Measurements from ENCODE around the gene TCEA3.

TCEA3 gene

DNA sequence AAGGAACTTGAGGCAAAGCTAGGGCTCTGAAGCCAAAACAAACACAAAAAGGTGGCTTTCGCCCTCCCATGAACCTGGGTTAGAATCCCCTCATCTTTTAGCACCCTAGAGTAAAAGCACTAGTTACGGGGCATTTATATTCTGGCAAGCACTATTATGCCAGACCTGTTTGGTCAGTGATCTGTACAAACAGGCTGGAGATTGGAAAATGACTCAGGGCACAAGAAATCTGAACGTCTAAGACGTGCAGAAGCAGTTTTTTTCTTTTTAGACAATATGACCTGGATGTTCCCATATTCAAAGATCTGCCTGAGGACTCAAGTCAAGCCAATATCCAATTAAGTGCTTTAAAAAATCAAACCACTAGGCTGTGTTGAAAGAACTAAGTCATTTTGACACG, 58.0 kb downstream of the TCEA3 start:
- no peak for DNase-seq

DNA sequence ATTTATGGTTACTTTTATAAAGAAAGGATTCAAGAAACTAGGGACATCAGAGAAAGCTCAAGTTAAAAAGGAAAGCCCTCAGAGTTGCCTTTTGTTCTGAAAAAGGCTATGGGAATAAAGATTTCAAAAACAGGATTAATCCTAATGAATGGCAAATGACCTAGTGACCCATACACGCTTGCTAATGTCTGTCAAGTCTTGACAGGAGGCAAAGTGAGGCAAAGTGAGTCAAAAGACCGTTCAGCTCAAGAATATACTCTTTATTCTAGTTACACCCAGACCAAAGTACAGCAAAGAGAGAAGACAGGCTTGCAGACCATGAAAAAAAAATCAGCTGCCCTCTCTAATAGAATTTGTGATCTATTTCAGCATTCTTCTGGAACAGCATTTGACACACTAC, 58.4 kb downstream of the TCEA3 start:
- no peak for DNase-seq

DNA sequence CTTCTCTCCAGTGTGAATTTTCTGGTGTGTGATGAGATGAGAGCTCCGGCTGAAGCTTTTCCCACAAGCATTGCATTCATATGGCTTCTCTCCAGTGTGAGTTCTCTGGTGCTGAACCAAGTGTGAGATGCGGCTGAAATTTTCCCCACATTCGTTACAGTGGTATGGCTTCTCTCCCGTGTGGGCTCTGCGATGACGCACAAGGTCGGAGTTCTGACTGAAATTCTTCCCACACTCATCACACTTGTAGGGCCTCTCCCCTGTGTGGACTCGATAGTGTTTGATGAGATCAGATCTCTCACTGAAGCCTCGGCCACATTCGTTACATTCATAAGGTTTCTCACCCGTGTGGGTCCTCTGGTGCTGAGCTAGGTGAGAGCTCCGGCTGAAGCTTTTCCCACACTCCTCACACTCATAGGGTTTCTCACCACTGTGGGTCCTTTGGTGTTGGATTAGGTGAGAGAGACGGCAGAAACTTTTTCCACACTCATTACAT, 62.3 kb downstream of the TCEA3 start:
- DNase-seq, result no peak

DNA sequence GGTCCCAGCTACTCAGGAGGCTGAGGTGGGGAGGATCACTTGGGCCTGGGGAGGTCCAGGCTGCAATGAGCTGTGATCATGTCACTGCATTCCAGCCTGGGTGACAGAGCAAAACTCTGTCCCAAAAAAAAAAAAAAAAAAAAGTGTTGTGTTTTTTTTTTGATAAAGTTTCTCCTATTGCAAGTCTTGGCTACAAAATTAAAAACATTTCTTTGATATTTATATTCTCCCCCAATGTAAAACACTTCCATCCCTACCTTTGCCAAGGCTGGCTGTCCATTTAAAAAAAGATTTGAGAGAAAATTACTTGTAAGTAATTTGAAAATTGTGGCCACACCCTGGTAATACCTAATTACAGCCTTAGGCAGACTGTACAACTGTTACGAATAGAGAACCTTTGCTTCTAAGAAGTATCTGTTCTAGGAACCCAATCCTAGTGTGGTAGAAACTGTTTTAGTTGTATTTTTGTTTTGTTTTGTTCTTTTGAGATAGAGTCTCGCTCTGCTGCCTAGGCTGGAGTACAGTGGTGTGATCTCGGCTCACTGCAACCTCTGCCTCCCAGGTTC, 66.2 kb downstream of the TCEA3 start:
- DNase-seq, result no peak

DNA sequence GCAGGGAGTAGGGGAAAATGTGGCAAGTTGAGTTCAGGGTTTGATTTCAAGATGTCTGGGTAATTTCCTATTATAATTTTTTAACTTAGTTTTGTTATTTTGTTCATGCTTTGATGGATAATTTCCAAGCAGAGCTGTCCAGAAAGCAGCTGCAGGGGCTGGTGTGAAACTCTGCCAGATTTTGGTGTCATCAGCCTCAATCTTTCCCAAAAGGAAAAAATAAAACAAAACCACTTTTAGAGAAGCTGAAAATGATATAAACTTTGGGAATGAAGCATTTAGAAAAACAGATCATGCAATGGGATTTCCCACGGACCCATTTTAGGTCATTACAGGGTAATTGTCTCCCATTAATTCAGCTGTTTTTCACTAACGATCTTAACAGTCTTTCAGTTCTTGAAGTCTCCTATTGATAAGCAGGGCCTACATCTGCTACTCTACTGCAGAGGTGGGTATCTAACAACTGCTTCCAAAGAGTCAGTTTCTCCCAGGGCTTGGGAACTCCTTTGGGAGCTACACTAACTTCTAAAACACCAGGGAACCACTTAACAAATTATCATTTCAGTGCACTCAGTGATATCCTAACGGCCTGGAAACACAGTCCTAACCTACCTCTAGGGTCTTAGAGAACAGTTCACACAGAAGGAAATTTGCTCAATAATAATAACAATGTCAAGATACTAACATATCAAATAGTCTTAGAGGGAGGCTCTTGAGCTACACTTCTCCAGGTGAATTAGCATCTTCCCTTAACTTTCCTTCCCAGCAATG, 67.2 kb downstream of the TCEA3 start:
- DNase-seq, result no peak

DNA sequence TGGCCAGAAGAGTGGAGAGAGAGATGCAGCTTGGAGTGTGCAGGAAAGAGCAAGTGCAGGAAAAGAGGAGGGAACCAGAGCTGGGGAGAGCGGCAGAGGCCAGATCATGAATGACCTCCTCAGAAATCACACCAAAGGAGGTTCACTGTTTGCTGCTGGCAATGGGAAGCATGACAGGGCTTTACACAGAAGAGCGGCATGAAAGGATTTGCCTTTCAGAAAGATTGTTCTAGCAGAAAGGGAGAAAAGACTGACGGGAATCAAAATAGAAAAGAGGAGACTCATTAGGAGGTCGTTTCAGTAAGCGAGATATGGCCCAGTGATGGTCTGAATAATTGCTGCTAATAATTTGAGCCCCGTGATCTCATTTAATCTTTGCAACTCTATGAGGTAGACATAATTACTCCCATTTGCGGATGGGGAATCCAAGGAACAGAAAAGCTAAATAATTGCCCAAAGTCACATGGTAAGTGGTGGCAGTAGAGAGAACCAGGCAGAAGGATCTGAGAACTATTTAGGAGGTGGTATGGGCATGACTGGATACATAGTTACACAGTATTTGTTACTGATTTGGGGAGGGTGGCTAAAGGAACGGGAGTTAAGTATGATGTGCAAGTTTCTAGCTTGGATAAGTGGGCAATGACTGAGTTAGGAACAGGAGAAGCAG, 67.9 kb downstream of the TCEA3 start:
- no peak for DNase-seq

DNA sequence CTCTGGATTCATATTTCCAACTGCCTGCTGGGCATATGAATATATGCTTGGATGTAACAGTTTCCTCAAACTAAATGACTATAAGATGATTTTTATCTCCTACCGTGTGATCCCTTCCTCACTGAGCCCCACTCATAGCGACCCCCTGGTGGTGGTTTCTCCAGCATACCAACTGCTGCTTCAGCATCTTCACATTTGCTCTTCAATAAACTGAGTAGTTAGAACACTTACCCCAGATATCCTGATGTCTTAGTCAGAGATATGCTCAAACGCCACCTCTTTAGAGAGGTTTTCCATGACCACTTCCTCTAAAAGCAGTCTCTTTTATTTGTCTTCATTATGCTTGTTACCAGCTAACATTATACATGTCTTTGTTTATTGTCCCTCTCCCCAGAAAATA, 70.3 kb downstream of the TCEA3 start:
- DNase-seq, result no peak

DNA sequence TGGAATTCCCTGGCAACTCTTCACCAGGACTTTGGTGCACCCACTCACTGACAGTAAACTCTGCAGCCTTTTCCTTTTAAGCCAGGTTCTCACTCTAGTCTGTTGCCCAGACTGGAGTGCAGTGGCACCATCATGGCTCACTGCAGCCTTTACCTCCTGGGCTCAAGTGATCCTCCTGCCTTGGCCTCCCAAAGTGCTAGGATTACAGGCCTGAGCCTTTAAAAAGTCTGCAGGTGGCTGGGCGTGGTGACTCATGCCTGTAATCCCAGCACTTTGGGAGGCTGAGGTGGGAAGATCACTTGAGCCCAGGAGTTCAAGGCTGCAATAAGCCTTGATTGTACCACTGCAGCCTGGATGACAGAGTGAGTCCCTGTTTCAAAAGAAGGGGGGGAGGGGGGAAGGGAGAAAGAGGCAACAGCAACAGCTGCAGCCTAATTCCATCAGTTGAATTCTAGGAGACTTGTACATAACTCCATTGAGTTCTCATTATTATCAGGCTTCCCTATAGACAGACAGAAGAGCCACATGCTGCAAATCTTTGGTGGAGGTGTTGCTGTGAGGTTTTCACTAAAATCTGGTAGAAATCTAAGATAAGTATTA, 72.4 kb downstream of the TCEA3 start:
- DNase-seq, result no peak

DNA sequence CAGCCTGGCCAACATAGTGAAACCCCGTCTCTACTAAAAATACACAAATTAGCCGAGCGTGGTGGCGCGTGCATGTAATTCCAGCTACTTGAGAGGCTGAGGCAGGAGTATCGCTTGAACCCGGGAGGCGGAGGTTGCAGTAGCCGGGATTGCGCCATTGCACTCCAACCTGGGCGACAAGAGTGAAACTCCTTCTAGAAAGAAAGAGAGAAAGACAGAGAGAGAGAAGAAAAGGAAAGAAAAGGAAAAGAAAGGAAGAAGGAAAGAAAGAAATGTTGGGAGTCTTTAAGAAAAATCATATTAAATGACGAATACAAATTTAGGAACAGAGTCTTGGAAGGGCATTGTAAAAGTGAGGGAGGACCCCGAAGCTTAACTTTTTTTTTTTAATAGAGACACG, 78.6 kb downstream of the TCEA3 start:
- no peak for DNase-seq

DNA sequence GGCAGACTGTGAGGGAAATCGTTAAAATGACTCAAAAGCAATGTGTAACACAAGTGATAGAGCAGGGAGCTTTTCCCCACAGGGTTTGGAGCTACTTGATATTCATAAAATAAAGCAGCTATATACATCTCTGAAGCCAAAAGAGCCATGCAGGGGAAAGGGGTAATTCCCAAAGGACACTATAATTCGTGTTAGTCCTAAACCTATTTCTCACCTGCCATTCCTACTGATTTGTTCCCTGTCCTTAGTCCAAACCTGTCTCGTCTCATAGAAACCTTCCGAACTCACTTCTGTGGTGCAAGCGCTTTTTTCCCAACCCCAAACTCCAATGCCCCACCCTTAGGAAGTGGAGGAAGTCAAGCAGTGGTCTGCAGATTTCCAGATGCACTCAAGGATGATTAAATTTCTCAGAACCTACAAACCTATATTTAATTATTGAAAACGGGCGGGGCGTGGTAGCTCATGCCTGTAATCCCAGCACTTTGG, 79.5 kb downstream of the TCEA3 start:
- DNase-seq, result no peak

DNA sequence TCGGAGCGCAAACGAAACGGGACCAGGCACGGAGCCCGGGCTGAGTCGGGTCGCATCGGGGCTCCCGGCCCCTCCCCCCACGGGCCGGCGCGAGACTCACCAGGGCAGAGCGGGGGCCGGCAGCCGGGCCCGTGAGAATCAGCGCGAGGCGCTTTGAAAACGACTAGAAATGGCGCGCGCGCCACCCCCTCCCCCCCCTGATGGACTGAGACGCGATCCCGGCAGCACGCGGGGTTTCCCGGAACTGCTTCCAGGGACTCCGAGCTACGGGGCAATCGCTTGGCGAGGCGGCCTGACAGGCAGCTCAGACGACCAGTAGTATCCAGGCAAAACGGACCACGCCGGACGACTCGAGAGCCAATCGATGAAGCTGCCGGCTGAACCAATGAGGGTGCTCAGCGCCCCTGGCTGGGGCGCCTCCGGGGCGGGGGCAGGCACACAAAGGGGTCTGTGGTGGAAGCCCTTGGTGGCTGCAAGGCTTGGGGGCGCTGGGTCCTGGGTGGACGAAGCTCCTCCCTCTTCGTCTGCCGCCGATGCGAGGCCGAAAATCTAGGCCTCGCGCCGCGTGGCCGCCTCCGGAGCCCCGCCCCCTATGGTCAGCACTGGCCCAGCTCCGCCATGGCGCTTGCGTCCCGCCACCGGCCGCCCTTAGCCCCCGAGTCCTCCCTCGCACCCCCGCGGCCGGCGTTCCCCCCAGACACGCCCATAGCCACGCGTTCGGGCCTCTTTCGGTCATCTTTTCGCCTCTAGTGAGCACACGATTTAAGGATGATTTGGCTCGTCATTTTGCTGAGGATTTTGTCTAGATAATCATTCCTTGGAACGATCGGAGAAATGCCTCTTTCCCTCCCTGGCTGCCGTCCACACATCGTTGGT, 80.2 kb downstream of the TCEA3 start, which contains the start of gene HNRNPR:
Gene HNRNPR, minus strand, starts transcription at position 174 of the 876 bp plus-strand sequence. CDS start 3,276 bp downstream, outside the sequence.
- peak; percentile 99 for DNase-seq

DNA sequence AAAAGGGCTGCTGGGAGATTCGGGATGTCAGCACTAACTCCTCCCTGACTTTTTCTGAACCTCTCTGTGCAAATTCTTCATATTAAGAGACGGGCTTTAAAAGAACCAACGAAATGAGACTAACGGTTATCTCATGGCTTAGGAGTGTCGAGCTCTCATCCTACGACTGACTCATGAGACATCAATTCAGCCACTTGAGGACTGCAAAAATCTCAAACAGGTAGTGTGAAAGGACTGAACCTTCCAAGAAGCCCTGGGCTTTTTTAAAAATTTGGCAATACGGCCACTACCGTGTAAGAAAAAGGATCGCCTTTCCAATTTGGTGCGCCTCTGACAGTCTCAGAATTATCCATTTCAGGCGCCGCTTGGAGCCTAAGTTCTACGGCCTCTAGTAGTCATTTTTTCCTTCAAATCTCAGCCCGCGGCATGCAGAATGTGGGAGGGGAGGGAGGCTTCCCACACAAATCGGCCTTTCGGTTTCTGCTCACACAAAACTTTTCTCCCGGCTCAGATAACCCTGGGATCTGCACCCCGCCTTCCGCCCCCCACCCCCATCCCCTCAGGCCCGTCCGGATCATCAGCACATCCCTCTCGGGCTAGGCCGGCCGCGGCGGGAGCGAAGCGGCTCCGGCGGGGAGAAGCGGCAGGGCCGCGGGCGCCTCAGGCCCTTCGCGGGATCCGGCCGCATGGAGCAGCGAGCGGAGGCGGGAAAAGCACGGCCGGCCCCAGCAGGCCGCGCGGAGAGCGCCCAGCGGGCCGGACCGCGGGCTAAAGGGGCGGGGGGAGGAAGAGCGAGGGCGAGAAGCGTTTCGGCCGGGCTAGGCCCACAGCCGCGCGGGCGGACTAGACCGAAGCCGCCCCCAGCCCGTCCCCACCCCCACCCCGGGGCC, 81.1 kb downstream of the TCEA3 start:
- DNase-seq, result peak; percentile 7

DNA sequence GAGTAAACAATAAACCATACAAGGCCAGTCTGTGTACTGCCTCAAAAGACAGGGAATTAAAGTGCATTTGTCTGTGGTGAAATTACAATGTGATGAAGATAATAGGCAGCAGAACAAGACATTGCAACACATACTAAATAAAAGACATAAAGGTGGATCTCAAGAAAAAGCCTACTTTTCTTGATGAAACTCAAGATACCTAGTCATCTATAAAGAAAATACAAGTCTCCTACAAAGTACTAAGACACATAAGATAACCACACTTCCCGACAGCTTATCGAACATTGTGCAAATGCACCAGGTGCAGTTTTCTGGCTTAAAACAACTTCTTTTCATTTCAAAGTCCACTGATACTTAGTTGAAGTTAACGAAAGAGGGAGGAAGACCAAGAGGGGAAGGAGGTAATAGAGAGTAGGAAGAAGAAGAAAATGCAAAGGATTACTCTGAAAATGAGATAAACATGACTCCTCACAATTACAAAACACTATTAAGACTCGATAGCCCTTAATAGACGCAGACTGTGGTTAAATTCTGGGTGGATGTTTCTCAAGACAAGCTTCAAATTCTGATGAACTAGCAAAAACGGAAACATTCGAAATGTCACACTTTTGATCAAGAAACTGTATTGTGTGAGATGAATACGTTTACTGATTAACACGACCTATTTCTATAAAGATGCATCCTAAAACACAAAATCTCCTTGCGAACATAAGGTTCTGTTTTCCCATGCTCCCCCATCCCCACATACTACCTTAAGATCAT, 82.4 kb downstream of the TCEA3 start:
- DNase-seq, result no peak

DNA sequence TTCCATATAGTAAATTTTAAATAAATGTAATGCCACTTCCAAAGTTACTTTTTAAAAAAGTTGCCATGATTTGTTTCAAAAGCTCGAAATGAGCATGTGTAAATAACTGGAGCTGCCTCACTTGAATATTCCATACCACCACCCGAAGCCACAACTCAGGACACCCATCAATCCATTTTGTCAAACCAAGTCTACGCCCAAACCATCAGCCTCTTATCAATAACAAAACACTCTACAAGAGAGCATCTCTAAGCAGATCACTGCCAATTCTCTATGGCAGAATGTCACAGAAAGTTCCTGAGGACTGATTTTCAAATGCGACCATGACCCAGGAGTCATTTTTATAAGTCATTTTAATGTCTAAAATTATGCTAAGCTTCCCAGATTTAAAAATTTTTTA, 84.9 kb downstream of the TCEA3 start:
- DNase-seq, result no peak

DNA sequence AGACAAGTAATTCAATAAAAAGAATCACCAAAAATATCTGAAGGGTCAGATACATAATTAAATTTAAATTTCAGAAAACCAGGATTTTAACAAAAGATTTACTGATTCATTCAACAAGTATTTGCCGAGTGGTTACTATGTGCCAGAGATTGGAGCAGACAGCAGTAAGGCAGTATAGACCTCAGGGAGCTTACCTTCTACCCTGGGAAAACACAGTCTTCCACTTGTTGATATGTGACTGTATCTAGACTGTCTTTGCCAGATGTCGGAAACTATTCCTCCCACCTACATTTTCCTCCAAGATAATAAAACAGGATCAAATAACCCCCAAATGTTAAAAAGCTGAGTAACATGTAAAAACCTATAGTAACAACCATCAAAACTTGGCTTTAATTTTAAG, 86.7 kb downstream of the TCEA3 start:
- DNase-seq, result no peak

DNA sequence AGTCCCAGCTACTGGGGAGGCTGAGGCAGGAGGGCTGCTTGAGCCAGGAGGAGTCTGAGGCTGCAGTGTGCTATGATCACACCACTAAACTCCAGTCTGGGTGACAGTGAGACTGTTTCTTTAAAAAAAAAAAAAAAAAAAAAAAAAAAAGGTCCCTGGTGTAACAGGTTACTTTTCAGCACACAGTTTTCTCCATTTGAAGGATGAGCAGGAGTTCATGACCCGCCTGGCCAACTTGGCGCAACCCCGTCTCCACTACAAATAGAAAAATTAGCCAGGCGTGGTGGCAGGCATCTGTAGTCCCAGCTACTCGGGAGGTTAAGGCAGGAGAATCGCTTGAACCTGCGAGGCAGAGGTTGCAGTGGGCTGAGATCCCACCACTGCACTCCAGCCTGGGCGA, 92.8 kb downstream of the TCEA3 start:
- DNase-seq, result no peak

Measured in T-helper 9 cell (primary cell).